ENCODE results near the gene PNMA6E.

- TF ChIP-seq, protein P1, sequence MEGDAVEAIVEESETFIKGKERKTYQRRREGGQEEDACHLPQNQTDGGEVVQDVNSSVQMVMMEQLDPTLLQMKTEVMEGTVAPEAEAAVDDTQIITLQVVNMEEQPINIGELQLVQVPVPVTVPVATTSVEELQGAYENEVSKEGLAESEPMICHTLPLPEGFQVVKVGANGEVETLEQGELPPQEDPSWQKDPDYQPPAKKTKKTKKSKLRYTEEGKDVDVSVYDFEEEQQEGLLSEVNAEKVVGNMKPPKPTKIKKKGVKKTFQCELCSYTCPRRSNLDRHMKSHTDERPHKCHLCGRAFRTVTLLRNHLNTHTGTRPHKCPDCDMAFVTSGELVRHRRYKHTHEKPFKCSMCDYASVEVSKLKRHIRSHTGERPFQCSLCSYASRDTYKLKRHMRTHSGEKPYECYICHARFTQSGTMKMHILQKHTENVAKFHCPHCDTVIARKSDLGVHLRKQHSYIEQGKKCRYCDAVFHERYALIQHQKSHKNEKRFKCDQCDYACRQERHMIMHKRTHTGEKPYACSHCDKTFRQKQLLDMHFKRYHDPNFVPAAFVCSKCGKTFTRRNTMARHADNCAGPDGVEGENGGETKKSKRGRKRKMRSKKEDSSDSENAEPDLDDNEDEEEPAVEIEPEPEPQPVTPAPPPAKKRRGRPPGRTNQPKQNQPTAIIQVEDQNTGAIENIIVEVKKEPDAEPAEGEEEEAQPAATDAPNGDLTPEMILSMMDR (IDR thresholded peaks at IDR 0.05; ENCODE audit: low read depth, low read length), result no peak
- TF ChIP-seq POLR2A (IDR thresholded peaks at IDR 0.05; ENCODE audit: extremely low read depth, insufficient read length), result no peak
- TF ChIP-seq MYC (IDR thresholded peaks at IDR 0.05; ENCODE audit: low read depth, low read length), result no peak
- TF ChIP-seq MAX (IDR thresholded peaks at IDR 0.05; ENCODE audit: low read depth, low read length), result no peak
Observed at GRCh38 chrX:153357877-153358276, 43.3 kb downstream of the PNMA6E start.
